GM10248 (cell line): ENCODE data around the gene ARHGAP22.

Experiments
- CTCF ChIA-PET: fragments of 300-600 bp; sonication (Branson Sonifier 250); formaldehyde crosslinking; extraction: SDS; loops from one replicate; lab custom pipeline; 2021; ENCODE audit warnings: antibody characterized with exemption; lab: Yijun Ruan, JAX
- POLR2A ChIA-PET: fragments of 350-650 bp; sonication (Branson Sonifier 250); formaldehyde crosslinking; extraction: SDS; loops from one replicate; lab custom pipeline; 2020; ENCODE audit warnings: antibody characterized with exemption; lab: Yijun Ruan, JAX
- DNase-seq: peaks from one replicate; pipeline ENCODE4 v3.0.0; 2012; ENCODE audit errors: extremely low spot score
- CTCF ChIP-seq: IDR thresholded peaks from 2 replicates; pipeline ENCODE4 v1.5.1; 2012; ENCODE audit warnings: mild to moderate bottlenecking, low read depth; ENCODE audit errors: extremely low read depth, missing control alignments, control extremely low read depth

ARHGAP22 gene

GRCh38 chr10:48501787-48502771 lies 102.8 kb downstream of the ARHGAP22 start:
- no peak for DNase-seq
- ChIA-PET CTCF (interaction anchor here (0.9 to 1.2 kb wide), 3 partner anchors 26 to 906 kb away, joined by 3 to 4 read pairs (median 4); no protein-coding TSS in a partner anchor), POLR2A (no interaction called here)
- TF ChIP-seq CTCF, result no peak

- TF ChIP-seq CTCF, result no peak
- ChIA-PET POLR2A (no interaction called here), CTCF (interaction anchor here (0.9 to 1.2 kb wide), 3 partner anchors 26 to 906 kb away, joined by 3 to 4 read pairs (median 4); no protein-coding TSS in a partner anchor)
- DNase-seq, result no peak
Observed at GRCh38 chr10:48501226-48501625, 103.6 kb downstream of the ARHGAP22 start.

- CTCF ChIA-PET, result interaction anchor here (0.9 to 1.6 kb wide), 3 partner anchors 14 to 907 kb away, joined by 3 read pairs; no protein-coding TSS in a partner anchor
- DNase-seq, result no peak
- no peak for TF ChIP-seq CTCF
- POLR2A ChIA-PET, result no interaction called here
Observed at GRCh38 chr10:48500771-48501170, 104.1 kb downstream of the ARHGAP22 start.

- ChIA-PET POLR2A (no interaction called here), CTCF (interaction anchor here (1.6 kb wide), 1 partner anchor 14 kb away, joined by 3 read pairs; no protein-coding TSS in a partner anchor)
- no peak for TF ChIP-seq CTCF
- DNase-seq, result no peak
Observed at GRCh38 chr10:48498940-48499510, 105.8 kb downstream of the ARHGAP22 start.

GRCh38 chr10:48497780-48498770 lies 106.8 kb downstream of the ARHGAP22 start:
- no peak for DNase-seq
- TF ChIP-seq CTCF, result no peak
- ChIA-PET CTCF (no interaction called here), POLR2A (no interaction called here)
